ENCODE results near the gene DOCK8. TPM values are rescaled to one million over a fixed set of nuclear protein-coding genes. Genes with fewer than 3 reads are reported as not detected.

DOCK8 gene
- total RNA-seq, 1 experiment from 2014 or later = 0.37 TPM

GRCh38 chr9:223152-223551, 8.5 kb downstream of the DOCK8 start:
- Histone ChIP-seq H3K9me2 (ENCODE audit: insufficient read depth) (no peaks in the 10 kb centered on the region), H4K20me1 (ENCODE audit: insufficient read depth) (no peaks in the 10 kb centered on the region), H3K27ac (ENCODE audit: low read depth, low read length) (no peak overlapping the region), H3K4me2 (ENCODE audit: low read length) (no peak overlapping the region), H3K36me3 (ENCODE audit: control insufficient read depth in 1 of 2, insufficient read depth in 2 of 2, low read length in 2 of 2) (no peaks in the 10 kb centered on the region), H3K27me3 (ENCODE audit: insufficient read depth, low read length) (peaks cover 10% of the 10 kb centered on the region; the same call in 1 of the 2 replicates), H3K4me1 (ENCODE audit: control insufficient read depth in 1 of 2, insufficient read depth in 2 of 2, low read length in 2 of 2) (no peaks in the 10 kb centered on the region), H3K79me2 (ENCODE audit: insufficient read depth, low read length) (no peaks in the 10 kb centered on the region), H3K4me3 (replicated peaks in 1 of 2; ENCODE audit: low read depth in 1 of 2, low read length in 2 of 2) (no peak overlapping the region), H3K9ac (ENCODE audit: low read length) (no peak overlapping the region), H2AFZ (ENCODE audit: low read depth, low read length, poor library complexity, severe bottlenecking) (no peak overlapping the region), H3K9me3 (ENCODE audit: control insufficient read depth in 1 of 2, insufficient read depth in 1 of 2, low read depth in 1 of 2, low read length in 2 of 2) (no peaks in the 10 kb centered on the region)
- ATAC-seq (no peak), DNase-seq (ENCODE audit: low read depth, low spot score) (no peak)
- ChIA-PET RAD21 (ENCODE audit: low non-redundant PET in 1 of 2, low total read pairs in 2 of 2, uncharacterized antibody in 2 of 2, unreplicated experiment in 2 of 2) (no interaction called here), POLR2A (no interaction called here), CTCF (no interaction called here)
- TF ChIP-seq RAD21 (IDR thresholded peaks at IDR 0.05; ENCODE audit: low read depth) (no peak), EGR1 (IDR thresholded peaks at IDR 0.05; ENCODE audit: low read depth) (no peak), MAX (IDR thresholded peaks at IDR 0.05) (no peak), ELF1 (IDR thresholded peaks at IDR 0.05; ENCODE audit: borderline replicate concordance, low read depth) (no peak)
- intact Hi-C loops (cut with micrococcal nuclease) = no loop called here
- BruUV-seq (replicated peaks) = no TSS peak

- Histone ChIP-seq H4K20me1 (ENCODE audit: insufficient read depth) (no peaks in the 10 kb centered on the region), H3K27ac (ENCODE audit: low read depth, low read length) (no peak overlapping the region), H3K9me2 (ENCODE audit: insufficient read depth) (no peaks in the 10 kb centered on the region), H3K27me3 (ENCODE audit: insufficient read depth, low read length) (peaks cover 10% of the 10 kb centered on the region; the same call in 1 of the 2 replicates), H3K36me3 (ENCODE audit: control insufficient read depth in 1 of 2, insufficient read depth in 2 of 2, low read length in 2 of 2) (no peaks in the 10 kb centered on the region), H3K4me2 (ENCODE audit: low read length) (no peak overlapping the region), H3K4me1 (ENCODE audit: control insufficient read depth in 1 of 2, insufficient read depth in 2 of 2, low read length in 2 of 2) (no peaks in the 10 kb centered on the region), H3K79me2 (ENCODE audit: insufficient read depth, low read length) (no peaks in the 10 kb centered on the region), H3K9me3 (ENCODE audit: control insufficient read depth in 1 of 2, insufficient read depth in 1 of 2, low read depth in 1 of 2, low read length in 2 of 2) (no peaks in the 10 kb centered on the region), H3K4me3 (replicated peaks in 1 of 2; ENCODE audit: low read depth in 1 of 2, low read length in 2 of 2) (no peak overlapping the region), H2AFZ (ENCODE audit: low read depth, low read length, poor library complexity, severe bottlenecking) (no peak overlapping the region), H3K9ac (ENCODE audit: low read length) (no peak overlapping the region)
- ATAC-seq = no peak
- ChIA-PET RAD21 (ENCODE audit: low non-redundant PET in 1 of 2, low total read pairs in 2 of 2, uncharacterized antibody in 2 of 2, unreplicated experiment in 2 of 2) (no interaction called here), CTCF (no interaction called here), POLR2A (no interaction called here)
- no peak for TF ChIP-seq ZNF274 (IDR thresholded peaks at IDR 0.05; ENCODE audit: low read depth, low read length)
- no peak for TF ChIP-seq ZBTB33 (IDR thresholded peaks at IDR 0.05; ENCODE audit: extremely low read depth, insufficient replicate concordance, low read length)
- no peak for TF ChIP-seq REST (IDR thresholded peaks at IDR 0.05; ENCODE audit: low read depth)
- no peak for TF ChIP-seq SRF (IDR thresholded peaks at IDR 0.05; ENCODE audit: low read depth)
- no peak for TF ChIP-seq TCF7L2 (IDR thresholded peaks at IDR 0.05; ENCODE audit: borderline replicate concordance, extremely low read depth, insufficient read depth, insufficient read length)
- TF ChIP-seq EGR1 (IDR thresholded peaks at IDR 0.05; ENCODE audit: low read depth) = no peak
- no peak for TF ChIP-seq EZH2phosphoT487 (IDR thresholded peaks at IDR 0.05; ENCODE audit: borderline replicate concordance)
- TF ChIP-seq SIN3A (IDR thresholded peaks at IDR 0.05; ENCODE audit: low read depth) = no peak
- TF ChIP-seq ATF3 (IDR thresholded peaks at IDR 0.05) = no peak
- TF ChIP-seq FOSL1 (IDR thresholded peaks at IDR 0.05; ENCODE audit: low read depth) = no peak
- TF ChIP-seq JUND (IDR thresholded peaks at IDR 0.05) = no peak
- no peak for TF ChIP-seq MAX (IDR thresholded peaks at IDR 0.05)
- intact Hi-C loops (cut with micrococcal nuclease) = no loop called here
- no TSS peak for BruUV-seq (replicated peaks)
- DNase-seq (ENCODE audit: low read depth, low spot score) = no peak
Measured at GRCh38 chr9:224026-224425, 9.4 kb downstream of the DOCK8 start.

Data from HCT116 (cell line).